ENCODE measurements around the gene ARHGAP8.
"Not testable (repeated sequence)": the region's sequence is repeated elsewhere in the genome, so short reads cannot be mapped to it uniquely, and the experiment has no call there.

Gene ARHGAP8

GRCh38 chr22:44739024-44739423 is 13.4 kb upstream of the ARHGAP8 start:
- DNase-seq (ENCODE audit: low read depth in 2 of 2, low spot score in 1 of 2): no peak

DNA sequence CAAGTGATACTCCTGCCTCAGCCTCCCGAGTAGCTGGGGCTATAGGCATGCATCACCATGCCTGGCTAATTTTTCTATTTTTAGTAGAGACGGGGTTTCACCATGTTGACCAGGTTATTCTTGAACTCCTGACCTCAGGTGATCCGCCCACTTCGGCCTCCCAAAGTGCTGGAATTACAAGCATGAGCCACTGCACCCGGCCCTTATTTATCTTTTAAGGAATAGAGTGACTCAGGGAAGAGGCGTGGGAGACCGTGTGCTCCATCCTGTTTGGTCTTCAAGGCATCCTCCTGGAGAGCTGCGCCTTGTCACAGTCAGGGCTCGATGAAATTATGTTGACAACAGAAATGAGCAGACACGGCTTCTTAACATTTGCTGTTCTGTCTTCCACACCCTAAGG is 12.7 kb upstream of the ARHGAP8 start:
- DNase-seq (ENCODE audit: low read depth in 2 of 2, low spot score in 1 of 2): not testable (repeated sequence)

GRCh38 chr22:44740307-44740706 is 12.1 kb upstream of the ARHGAP8 start:
- no peak for DNase-seq (ENCODE audit: low read depth in 2 of 2, low spot score in 1 of 2)

DNA sequence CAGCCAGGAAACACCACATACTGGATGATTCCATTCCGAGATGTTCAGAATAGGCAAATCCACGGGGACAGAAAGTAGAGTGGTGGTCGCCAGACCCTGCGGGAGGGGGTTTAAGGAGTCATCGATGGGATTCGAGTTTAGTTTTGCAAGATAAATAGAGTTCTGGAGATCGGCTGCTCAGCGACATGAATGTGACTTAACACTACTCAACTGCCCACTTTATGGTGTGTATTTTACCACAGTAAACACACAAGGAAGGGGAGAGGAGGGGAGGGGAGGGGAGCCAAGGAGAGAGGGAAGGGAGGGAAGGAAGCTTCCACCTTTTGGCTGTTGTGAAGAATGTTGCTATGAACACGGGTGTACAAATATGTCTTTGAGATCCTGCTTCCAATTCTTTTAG is 10.4 kb upstream of the ARHGAP8 start:
- DNase-seq (ENCODE audit: low read depth in 2 of 2, low spot score in 1 of 2): no peak

- DNase-seq (ENCODE audit: low read depth in 2 of 2, low spot score in 1 of 2): no peak
These were observed 9.1 kb upstream of the ARHGAP8 start for GRCh38 chr22:44743247-44743646.

- no peak for DNase-seq (ENCODE audit: low read depth in 2 of 2, low spot score in 1 of 2)
These were observed 8.6 kb upstream of the ARHGAP8 start for GRCh38 chr22:44743804-44744211.

GRCh38 chr22:44745853-44746789 is 6.3 kb upstream of the ARHGAP8 start:
- no peak for DNase-seq (ENCODE audit: low read depth in 2 of 2, low spot score in 1 of 2)

GRCh38 chr22:44747784-44748127 is 4.6 kb upstream of the ARHGAP8 start:
- not testable (repeated sequence) for DNase-seq (ENCODE audit: low read depth in 2 of 2, low spot score in 1 of 2)

GRCh38 chr22:44748524-44748923 is 3.9 kb upstream of the ARHGAP8 start:
- no peak for DNase-seq (ENCODE audit: low read depth in 2 of 2, low spot score in 1 of 2)

DNA sequence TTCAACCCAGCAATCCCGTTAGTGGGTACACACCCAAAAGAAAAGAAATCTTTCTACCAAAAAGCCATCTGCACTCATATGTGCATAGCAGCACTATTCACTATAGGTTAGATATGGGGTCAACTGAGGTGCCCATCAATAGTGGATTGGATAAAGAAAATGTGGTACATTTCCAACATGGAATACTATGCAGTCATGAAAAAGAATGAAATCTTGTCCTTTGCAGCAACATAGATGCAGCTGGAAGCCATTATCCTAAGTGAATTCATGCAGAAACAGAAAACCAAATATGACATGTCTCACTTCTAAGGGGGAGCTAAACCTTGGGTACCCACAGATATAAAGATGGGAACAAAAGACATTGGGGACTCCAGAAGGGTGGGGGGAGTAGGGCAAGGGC is 1.9 kb upstream of the ARHGAP8 start:
- DNase-seq (ENCODE audit: low read depth in 2 of 2, low spot score in 1 of 2): no peak

DNA sequence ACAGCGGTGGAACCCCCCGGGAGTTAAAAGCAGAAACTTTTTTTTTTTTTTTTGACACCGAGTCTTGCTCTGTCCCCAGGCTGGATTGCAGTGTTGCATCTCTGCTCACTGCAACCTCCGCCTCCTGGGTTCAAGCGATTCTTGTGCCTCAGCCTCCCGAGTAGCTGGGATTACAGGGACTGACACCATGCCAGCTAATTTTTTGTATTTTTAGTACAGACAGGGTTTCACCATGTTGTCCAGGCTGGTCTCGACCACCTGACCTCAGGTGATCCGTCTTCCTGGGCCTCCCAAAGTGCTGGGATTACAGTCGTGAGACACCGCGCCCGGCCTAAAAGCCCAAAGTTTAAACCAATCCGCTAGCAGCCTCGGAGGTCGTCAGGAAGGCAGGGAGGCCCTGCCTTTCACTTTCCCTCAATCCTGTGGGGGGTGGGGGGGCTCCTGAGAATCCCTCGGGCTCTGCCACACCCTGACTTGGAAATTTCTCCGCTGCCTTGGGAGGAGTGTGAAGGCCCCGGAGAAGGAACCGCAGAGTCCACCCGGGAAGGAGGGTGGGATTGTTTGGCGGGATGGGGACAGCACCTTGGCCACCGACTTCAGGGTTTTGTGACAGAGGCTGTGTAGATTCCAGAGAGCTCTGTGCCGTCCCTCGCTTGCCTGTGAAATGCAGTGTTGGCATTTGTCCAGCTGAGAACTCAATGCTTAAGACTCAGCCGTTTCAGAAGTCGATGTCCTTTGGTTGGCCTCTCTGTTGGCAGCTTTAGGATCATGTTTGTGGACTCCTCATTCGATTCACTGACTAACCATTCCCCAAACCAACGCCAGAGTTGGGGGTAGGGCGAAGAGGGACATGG is 1.0 kb downstream of the ARHGAP8 start:
- no peak for DNase-seq (ENCODE audit: low read depth in 2 of 2, low spot score in 1 of 2)

DNA sequence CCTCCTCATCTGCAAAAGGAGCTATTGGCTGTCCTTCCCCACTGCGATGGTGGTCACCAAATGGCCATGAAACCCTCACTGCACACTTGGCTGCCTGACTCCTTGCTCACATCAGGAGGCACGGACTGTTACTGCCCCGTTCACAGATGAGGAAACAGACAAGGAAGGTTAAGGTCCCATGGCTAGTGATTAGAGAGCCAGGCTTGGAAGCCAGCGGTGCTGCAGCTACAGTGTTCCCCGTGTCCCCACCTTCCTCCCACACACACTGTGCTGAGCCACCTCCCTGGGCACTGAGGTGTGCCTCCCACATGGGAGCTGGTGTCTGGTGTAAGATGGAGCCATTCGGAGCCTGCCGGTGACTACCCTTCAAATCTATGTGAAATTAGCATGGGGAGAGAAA is 2.6 kb downstream of the ARHGAP8 start:
- DNase-seq (ENCODE audit: low read depth in 2 of 2, low spot score in 1 of 2): no peak

GRCh38 chr22:44755417-44755816 is 3.0 kb downstream of the ARHGAP8 start:
- no peak for DNase-seq (ENCODE audit: low read depth in 2 of 2, low spot score in 1 of 2)

DNA sequence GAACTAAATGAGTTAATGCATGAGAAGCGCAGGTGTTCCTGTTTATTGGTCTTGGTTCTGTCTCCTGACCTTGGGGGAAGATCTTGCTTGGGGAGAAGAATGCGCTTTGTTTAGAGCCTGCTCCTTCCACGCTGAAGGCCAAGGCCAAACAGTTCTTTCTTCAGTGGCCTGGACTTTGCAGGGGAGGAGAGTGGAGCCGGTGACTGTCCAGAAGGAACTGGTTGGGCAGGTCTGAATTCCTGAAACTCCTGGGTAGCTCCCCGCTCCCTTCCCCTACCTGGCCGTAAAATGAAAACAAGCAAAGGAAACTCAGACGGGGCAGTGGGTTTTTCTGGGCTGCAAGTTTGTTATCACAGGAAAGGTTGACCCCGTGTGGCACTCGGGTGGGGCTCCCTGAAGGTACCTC is 3.6 kb downstream of the ARHGAP8 start:
- no peak for DNase-seq (ENCODE audit: low read depth in 2 of 2, low spot score in 1 of 2)

DNA sequence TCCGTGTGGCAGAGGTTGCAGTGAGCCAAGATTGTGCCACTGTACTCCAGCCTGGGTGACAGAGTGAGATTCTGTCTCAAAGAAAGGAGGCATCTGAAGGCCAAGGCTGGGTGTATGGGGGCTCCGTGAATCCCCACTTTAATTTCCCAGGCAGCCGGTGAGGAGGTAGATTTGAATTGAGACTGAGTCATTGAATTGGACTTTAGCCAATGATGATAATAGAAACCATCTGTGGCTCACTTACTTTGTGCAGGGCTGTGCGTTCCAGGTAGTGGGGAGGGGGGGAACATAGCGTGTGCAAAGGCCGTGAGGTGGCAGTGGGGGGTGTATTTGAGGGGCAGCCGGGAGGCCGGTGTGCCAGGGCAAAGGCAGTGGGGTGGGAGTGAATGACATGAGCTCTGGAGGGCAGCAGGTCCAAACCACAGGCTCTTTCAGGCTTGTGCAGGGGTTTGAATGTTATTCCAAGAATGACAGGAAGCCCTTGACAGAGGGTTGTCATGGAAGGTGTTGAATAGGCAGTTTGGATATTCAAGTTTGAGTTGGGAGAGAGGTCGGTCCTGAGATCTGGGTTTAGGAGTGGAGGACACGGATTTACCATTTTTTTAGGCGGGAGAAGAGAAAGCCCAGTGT is 6.1 kb downstream of the ARHGAP8 start:
- DNase-seq (ENCODE audit: low read depth in 2 of 2, low spot score in 1 of 2): no peak

- DNase-seq (ENCODE audit: low read depth in 2 of 2, low spot score in 1 of 2): no peak
These were observed 6.6 kb downstream of the ARHGAP8 start for GRCh38 chr22:44759001-44759400.

DNA sequence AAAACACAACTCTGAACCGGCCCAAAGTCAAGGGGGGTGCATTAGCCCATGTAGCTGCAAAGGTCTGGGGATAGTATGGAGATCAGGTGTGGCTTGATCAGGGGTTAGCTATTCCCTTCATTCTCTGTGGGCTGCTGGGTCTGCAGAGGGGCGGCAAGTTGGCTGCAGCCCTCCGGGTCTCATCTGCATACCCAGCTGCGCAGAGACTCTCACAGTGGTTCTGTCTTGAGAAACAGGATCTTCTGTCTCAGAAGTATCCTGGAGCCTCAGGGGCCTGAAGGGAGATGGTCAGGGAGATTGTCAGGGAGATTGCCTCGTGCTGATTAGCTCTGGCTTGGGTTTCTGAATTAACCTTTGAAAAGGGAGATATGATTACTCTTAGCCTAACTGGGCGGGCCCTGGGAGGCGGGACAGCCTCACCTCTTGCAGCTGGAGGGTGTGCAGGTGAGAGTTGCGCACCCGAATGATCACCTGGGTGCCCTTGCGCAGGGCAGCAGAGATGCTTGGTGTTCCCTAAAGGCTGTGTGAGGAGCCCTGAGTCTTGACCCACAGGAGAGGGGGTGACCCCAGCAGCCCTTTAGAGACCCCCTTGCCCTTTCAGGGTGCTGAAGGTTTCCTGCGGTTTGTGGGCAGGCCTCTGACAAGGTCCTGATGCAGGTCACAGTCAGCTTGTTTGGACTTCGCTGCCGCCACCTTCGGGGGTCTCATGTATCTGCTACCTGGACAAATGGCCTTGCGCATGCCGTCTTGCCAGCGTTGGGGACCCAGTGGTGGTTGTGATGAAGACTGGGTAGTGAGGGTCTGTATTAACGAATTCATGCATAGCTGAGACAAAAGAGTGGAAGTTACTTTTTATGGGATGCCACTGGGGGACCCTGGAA is 7.3 kb downstream of the ARHGAP8 start:
- DNase-seq (ENCODE audit: low read depth in 2 of 2, low spot score in 1 of 2): no peak

DNA sequence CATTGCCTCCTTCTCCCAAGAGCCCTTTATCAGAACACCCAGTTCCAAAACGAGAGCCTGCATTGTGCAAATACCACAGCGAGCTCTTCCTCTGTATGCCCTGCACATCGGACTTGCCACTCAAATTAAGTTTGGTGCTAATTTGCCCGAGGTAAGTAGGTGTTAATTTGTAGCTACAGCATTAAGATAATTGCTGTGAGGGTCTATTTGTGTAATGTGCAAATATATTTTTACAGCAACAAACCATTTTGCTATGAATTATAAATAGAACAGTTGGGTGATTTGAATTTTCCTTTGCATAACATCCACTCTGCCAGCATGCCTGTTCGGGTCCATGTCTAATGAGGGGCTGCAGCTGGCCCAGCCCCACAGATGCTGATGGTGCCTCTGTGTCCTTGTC is 8.1 kb downstream of the ARHGAP8 start:
- DNase-seq (ENCODE audit: low read depth in 2 of 2, low spot score in 1 of 2): no peak

DNA sequence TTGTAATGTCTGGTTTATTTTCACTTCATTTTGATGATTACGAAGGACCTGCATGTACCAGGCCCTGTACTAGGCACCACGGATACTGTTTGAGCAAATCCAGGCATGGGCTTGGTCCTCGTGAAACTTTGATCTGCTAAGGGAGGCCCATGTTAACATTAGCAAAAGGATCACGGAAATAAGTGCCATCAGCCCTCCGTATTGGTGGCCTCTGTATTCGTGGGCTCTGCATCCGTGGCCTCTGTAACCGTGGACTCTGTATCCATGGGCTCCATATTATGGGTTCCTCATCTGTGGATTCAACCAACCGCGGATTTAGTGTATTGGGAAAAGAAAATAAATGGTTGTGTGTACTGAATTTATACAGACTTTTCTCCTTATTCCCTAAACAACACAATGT is 8.7 kb downstream of the ARHGAP8 start:
- DNase-seq (ENCODE audit: low read depth in 2 of 2, low spot score in 1 of 2): no peak

- DNase-seq (ENCODE audit: low read depth in 2 of 2, low spot score in 1 of 2): no peak
These were observed 12.0 kb downstream of the ARHGAP8 start for GRCh38 chr22:44764373-44764772.

DNA sequence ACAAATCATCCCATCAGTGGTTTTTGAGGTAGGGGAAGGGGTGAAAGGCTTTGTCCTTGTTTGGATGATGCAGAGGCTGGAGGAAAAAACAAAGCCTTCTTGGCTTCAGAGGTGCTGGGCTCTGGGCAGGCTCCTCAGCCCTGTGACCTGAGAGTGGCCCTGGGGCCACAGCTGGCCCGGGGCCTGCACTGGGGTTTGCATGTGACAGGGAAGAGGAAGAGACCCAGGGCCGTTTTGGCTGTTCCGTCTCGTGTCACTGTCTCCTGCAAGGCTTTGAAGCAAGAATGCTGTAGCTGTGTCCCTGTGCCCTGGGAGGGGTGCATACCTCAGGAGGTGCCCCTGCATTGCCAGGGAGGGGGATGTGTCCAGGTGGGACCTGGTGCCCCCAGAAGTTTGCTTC is 12.6 kb downstream of the ARHGAP8 start:
- no peak for DNase-seq (ENCODE audit: low read depth in 2 of 2, low spot score in 1 of 2)
